Measurements from ENCODE around the gene NELL1. TPM values are rescaled to one million over a fixed set of nuclear protein-coding genes. Genes with fewer than 3 reads are reported as not detected.
A peak's percentile ranks its signal among the peaks of the same experiment; 100 is the strongest.

The NELL1 gene
- total RNA-seq, 6 donors from 2014 or later = 0.26 TPM; not detected in 5

- ATAC-seq (ENCODE audit: low FRiP score in 2 of 2) = no peak
Measured at GRCh38 chr11:21604564-21604963, 935.2 kb downstream of the NELL1 start.

GRCh38 chr11:21612326-21612725, 942.9 kb downstream of the NELL1 start:
- Histone ChIP-seq H3K27me3 (no peaks in the 10 kb centered on the region), H3K4me1 (no peaks in the 10 kb centered on the region), H3K27ac (no peak overlapping the region), H3K4me3 (no peak overlapping the region), H3K36me3 (no peaks in the 10 kb centered on the region), H3K9me3 (no peaks in the 10 kb centered on the region)
- ATAC-seq (ENCODE audit: low FRiP score in 2 of 2) (no peak), DNase-seq (no peak)
- 44 to 57% methylated on average over 3 of the region's 3 CpGs for WGBS, 2 donors
- TF ChIP-seq CTCF (IDR thresholded peaks at IDR 0.05) (no peak), POLR2AphosphoS5 (IDR thresholded peaks at IDR 0.05) (no peak), POLR2A (IDR thresholded peaks at IDR 0.05) (no peak), EP300 (IDR thresholded peaks at IDR 0.05) (no peak)

More at GRCh38 chr11:21604564-21604963, 935.2 kb downstream of the NELL1 start:
- TF ChIP-seq CTCF (IDR thresholded peaks at IDR 0.05) = no peak
- TF ChIP-seq POLR2A (IDR thresholded peaks at IDR 0.05) = no peak
- TF ChIP-seq POLR2AphosphoS5 (IDR thresholded peaks at IDR 0.05) = no peak
- TF ChIP-seq EP300 (IDR thresholded peaks at IDR 0.05) = no peak
- Histone ChIP-seq H3K36me3 (no peaks in the 10 kb centered on the region), H3K27ac (no peak overlapping the region), H3K9me3 (no peaks in the 10 kb centered on the region), H3K27me3 (no peaks in the 10 kb centered on the region), H3K4me3 (no peak overlapping the region), H3K4me1 (no peaks in the 10 kb centered on the region)
- no peak for DNase-seq
- WGBS, 2 donors = 80 to 83% methylated on average over 3 of the region's 3 CpGs

GRCh38 chr11:21614961-21615360, 945.6 kb downstream of the NELL1 start:
- Histone ChIP-seq H3K36me3 (no peaks in the 10 kb centered on the region), H3K4me3 (no peak overlapping the region), H3K27ac (no peak overlapping the region), H3K27me3 (no peaks in the 10 kb centered on the region), H3K4me1 (no peaks in the 10 kb centered on the region), H3K9me3 (no peaks in the 10 kb centered on the region)
- 77 to 87% methylated on average over 5 of the region's 5 CpGs for WGBS, 2 donors
- no peak for ATAC-seq (ENCODE audit: low FRiP score in 2 of 2)
- DNase-seq = no peak
- TF ChIP-seq POLR2A (IDR thresholded peaks at IDR 0.05) = no peak
- no peak for TF ChIP-seq POLR2AphosphoS5 (IDR thresholded peaks at IDR 0.05)
- no peak for TF ChIP-seq CTCF (IDR thresholded peaks at IDR 0.05)
- no peak for TF ChIP-seq EP300 (IDR thresholded peaks at IDR 0.05)

GRCh38 chr11:21615955-21616371, 946.6 kb downstream of the NELL1 start:
- H3K36me3 ChIP-seq = no peaks in the 10 kb centered on the region
- no peaks in the 10 kb centered on the region for H3K9me3 ChIP-seq
- DNase-seq (no peak), ATAC-seq (ENCODE audit: low FRiP score in 2 of 2) (peak in 1 of 2 donors; percentile 27)
- TF ChIP-seq POLR2AphosphoS5 (IDR thresholded peaks at IDR 0.05) (no peak), CTCF (IDR thresholded peaks at IDR 0.05) (no peak), POLR2A (IDR thresholded peaks at IDR 0.05) (no peak), EP300 (IDR thresholded peaks at IDR 0.05) (no peak)
- H3K27ac ChIP-seq = no peak overlapping the region
- no peaks in the 10 kb centered on the region for H3K27me3 ChIP-seq
- 52 to 68% methylated on average over 3 of the region's 3 CpGs for WGBS, 2 donors
- H3K4me3 ChIP-seq = no peak overlapping the region
- H3K4me1 ChIP-seq = no peaks in the 10 kb centered on the region

- H3K27me3 ChIP-seq = no peaks in the 10 kb centered on the region
- no peaks in the 10 kb centered on the region for H3K36me3 ChIP-seq
- DNase-seq = no peak
- H3K4me1 ChIP-seq = no peaks in the 10 kb centered on the region
- no peaks in the 10 kb centered on the region for H3K9me3 ChIP-seq
- ATAC-seq (ENCODE audit: low FRiP score in 2 of 2) = no peak
- no peak for TF ChIP-seq POLR2AphosphoS5 (IDR thresholded peaks at IDR 0.05)
- TF ChIP-seq EP300 (IDR thresholded peaks at IDR 0.05) = no peak
- TF ChIP-seq CTCF (IDR thresholded peaks at IDR 0.05) = no peak
- WGBS, 2 donors = 97 to 100% methylated on average over 1 of the region's 1 CpG
- H3K27ac ChIP-seq = no peak overlapping the region
- H3K4me3 ChIP-seq = no peak overlapping the region
Measured at GRCh38 chr11:21622566-21622965, 953.2 kb downstream of the NELL1 start.

Data from upper lobe of left lung (tissue), 6 donors.